K562 (cell line): ENCODE measurements around the gene CABLES1.

Experiments
- ARNT ChIP-seq, 2 experiments: fragments of 450-650 bp; IDR thresholded peaks; 2 replicates each; pipeline ENCODE4 v1.6.1; 2016; ENCODE audit warnings: mild to moderate bottlenecking in 1 of 2
- ELF4 ChIP-seq: fragments of 450-650 bp; formaldehyde crosslinking; IDR thresholded peaks from 2 replicates; pipeline ENCODE4 v1.4.0; 2022; ENCODE audit warnings: missing genetic modification characterization
- EP300 ChIP-seq: IDR thresholded peaks from 2 replicates; pipeline ENCODE4 v1.6.1; 2012; ENCODE audit warnings: low read length, improper control_type of control experiment
- EZH2 ChIP-seq: IDR thresholded peaks from 2 replicates; pipeline ENCODE4 v1.6.1; 2012; ENCODE audit warnings: low read depth, mild to moderate bottlenecking, inconsistent platforms, low read length, borderline replicate concordance
- FOXJ3 ChIP-seq: sonication (generic); formaldehyde crosslinking; IDR thresholded peaks from 2 replicates; pipeline ENCODE4 v1.4.0; 2020; ENCODE audit warnings: mild to moderate bottlenecking, missing genetic modification reagents
- NFIC ChIP-seq: fragments of 450-650 bp; IDR thresholded peaks from 2 replicates; pipeline ENCODE4 v1.6.1; 2017; ENCODE audit warnings: mild to moderate bottlenecking, inconsistent platforms
- NFXL1 ChIP-seq: fragments of 450-650 bp; formaldehyde crosslinking; IDR thresholded peaks from 2 replicates; pipeline ENCODE4 v1.4.0; 2021; ENCODE audit warnings: mild to moderate bottlenecking
- NR2C2 ChIP-seq, 2 experiments: fragments of 200-800 bp in 1 of 2; sonication (Bioruptor generic) in 1 of 2; sonication (generic) in 1 of 2; formaldehyde crosslinking in 1 of 2; IDR thresholded peaks; 2 replicates each; pipeline versions ENCODE4 v1.6.1 to v1.8.0; 2016 to 2022; ENCODE audit warnings: mild to moderate bottlenecking in 1 of 2, missing compliant biosample characterization in 1 of 2, missing genetic modification characterization in 1 of 2, missing genetic modification reagents in 1 of 2
- SMARCE1 ChIP-seq: fragments of 450-650 bp; IDR thresholded peaks from 2 replicates; pipeline ENCODE4 v1.7.1; 2016; ENCODE audit warnings: mild to moderate bottlenecking
- ZNF124 ChIP-seq: sonication (generic); formaldehyde crosslinking; IDR thresholded peaks from 2 replicates; pipeline ENCODE4 v1.8.1; 2022; ENCODE audit warnings: missing genetic modification reagents
- TF ChIP-seq, protein P1 (sequence below), 3 experiments: IDR thresholded peaks in 2 of 3; conservative IDR thresholded peaks in 1 of 3; 2 replicates each; pipeline ENCODE4 v1.5.1; 2011 to 2012; ENCODE audit warnings: low read length in 3 of 3, mild to moderate bottlenecking in 3 of 3, control low read depth in 2 of 3, improper control_type of control experiment in 1 of 3, inconsistent platforms in 1 of 3, low read depth in 1 of 3, mixed read lengths in 1 of 3, moderate library complexity in 1 of 3; ENCODE audit not compliant: insufficient read depth in 2 of 3

DNA sequence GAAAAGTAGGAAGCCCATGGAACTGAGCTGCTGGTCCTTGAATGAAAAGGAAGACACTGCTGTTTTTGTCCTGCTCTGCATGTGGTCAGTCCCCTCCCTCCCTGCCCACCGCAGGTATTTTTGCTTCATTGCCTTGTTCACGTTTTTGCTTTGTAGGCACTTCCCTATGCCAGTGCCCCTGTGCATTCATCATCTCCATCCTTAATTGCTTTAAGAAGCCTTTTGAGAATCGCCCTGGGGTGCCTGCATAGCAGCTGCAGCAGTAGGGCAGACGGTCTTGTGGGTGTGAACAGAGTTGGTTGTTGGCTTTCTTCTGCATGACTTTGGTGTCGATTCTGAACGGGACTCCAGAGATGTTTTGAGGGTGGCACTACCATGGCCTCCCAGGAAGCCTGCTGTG is 97.0 kb downstream of the CABLES1 start:
- TF ChIP-seq ELF4 (CRISPR knock-in tag), result no peak
- TF ChIP-seq ARNT (IDR thresholded peaks at IDR 0.05), result no peak
- TF ChIP-seq NR2C2 (CRISPR knock-in tag; IDR thresholded peaks at IDR 0.05), result no peak
- TF ChIP-seq NR2C2 (tag; IDR thresholded peaks at IDR 0.05), result no peak
- no peak for TF ChIP-seq SMARCE1
- TF ChIP-seq NFXL1, result no peak
- TF ChIP-seq EZH2, result no peak
- no peak for TF ChIP-seq NFIC
- no peak for TF ChIP-seq ZNF124 (CRISPR knock-in tag)
- TF ChIP-seq, protein P1, sequence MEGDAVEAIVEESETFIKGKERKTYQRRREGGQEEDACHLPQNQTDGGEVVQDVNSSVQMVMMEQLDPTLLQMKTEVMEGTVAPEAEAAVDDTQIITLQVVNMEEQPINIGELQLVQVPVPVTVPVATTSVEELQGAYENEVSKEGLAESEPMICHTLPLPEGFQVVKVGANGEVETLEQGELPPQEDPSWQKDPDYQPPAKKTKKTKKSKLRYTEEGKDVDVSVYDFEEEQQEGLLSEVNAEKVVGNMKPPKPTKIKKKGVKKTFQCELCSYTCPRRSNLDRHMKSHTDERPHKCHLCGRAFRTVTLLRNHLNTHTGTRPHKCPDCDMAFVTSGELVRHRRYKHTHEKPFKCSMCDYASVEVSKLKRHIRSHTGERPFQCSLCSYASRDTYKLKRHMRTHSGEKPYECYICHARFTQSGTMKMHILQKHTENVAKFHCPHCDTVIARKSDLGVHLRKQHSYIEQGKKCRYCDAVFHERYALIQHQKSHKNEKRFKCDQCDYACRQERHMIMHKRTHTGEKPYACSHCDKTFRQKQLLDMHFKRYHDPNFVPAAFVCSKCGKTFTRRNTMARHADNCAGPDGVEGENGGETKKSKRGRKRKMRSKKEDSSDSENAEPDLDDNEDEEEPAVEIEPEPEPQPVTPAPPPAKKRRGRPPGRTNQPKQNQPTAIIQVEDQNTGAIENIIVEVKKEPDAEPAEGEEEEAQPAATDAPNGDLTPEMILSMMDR (IDR thresholded peaks at IDR 0.05 in 2 of 3, conservative IDR thresholded peaks at IDR 0.05 in 1 of 3; ENCODE audit: insufficient read depth in 2 of 3, low read depth in 1 of 3, low read length in 3 of 3), result no peak
- no peak for TF ChIP-seq FOXJ3 (CRISPR knock-in tag)
- no peak for TF ChIP-seq EP300
